GM23338 (cell line): ENCODE results near the gene TNNI3. TPM values are rescaled to one million over a fixed set of nuclear protein-coding genes. Genes with fewer than 3 reads are reported as not detected.
"Not testable (repeated sequence)": the region's sequence is repeated elsewhere in the genome, so short reads cannot be mapped to it uniquely, and the experiment has no call there.

Experiments
- ATAC-seq: fragments of 200-7000 bp; cut with Tn5 transposase; 3 replicates; pipeline ENCODE4 v1.9.1; 2020
- DNase-seq: peaks from one replicate; pipeline ENCODE4 v3.0.0-alpha.2; 2015; ENCODE audit warnings: low spot score
- H2AFZ ChIP-seq: fragments of 200-600 bp; sonication (generic); 2 replicates; pipeline ENCODE4 v1.8.0; 2016; ENCODE audit warnings: antibody characterized with exemption, mild to moderate bottlenecking, moderate library complexity
- H3F3A ChIP-seq: fragments of 200-600 bp; sonication (generic); replicated peaks from 2 replicates; pipeline ENCODE4 v1.8.0; 2017; ENCODE audit warnings: antibody characterized with exemption, mixed run types, low read depth
- H3K27ac ChIP-seq: fragments of 200-600 bp; sonication (generic); 2 replicates; pipeline ENCODE4 v1.6.1; 2016; ENCODE audit warnings: low read depth
- H3K27me3 ChIP-seq: fragments of 200-600 bp; sonication (generic); 2 replicates; pipeline ENCODE4 v1.8.0; 2016; ENCODE audit warnings: mild to moderate bottlenecking, mixed run types, moderate library complexity; ENCODE audit not compliant: insufficient read depth
- H3K36me3 ChIP-seq: fragments of 200-600 bp; sonication (generic); 2 replicates; pipeline ENCODE4 v1.8.0; 2016; ENCODE audit warnings: mild to moderate bottlenecking; ENCODE audit not compliant: insufficient read depth
- H3K4me1 ChIP-seq: fragments of 200-600 bp; sonication (generic); 2 replicates; pipeline ENCODE4 v1.8.0; 2016; ENCODE audit warnings: mild to moderate bottlenecking, moderate library complexity; ENCODE audit not compliant: insufficient read depth
- H3K4me2 ChIP-seq: fragments of 200-600 bp; sonication (generic); 2 replicates; pipeline ENCODE4 v1.7.1; 2017; ENCODE audit warnings: mixed run types
- H3K4me3 ChIP-seq: fragments of 200-600 bp; sonication (generic); 2 replicates; pipeline ENCODE4 v1.6.1; 2016; ENCODE audit warnings: mixed run types
- H3K79me2 ChIP-seq: fragments of 200-600 bp; sonication (generic); replicated peaks from 2 replicates; pipeline ENCODE4 v1.8.0; 2017; ENCODE audit warnings: mild to moderate bottlenecking; ENCODE audit not compliant: insufficient read depth
- H3K9me2 ChIP-seq: fragments of 200-600 bp; sonication (generic); 2 replicates; pipeline ENCODE4 v1.8.0; 2017; ENCODE audit not compliant: insufficient read depth
- H4K20me1 ChIP-seq: fragments of 200-600 bp; sonication (generic); replicated peaks from 2 replicates; pipeline ENCODE4 v1.8.0; 2017; ENCODE audit warnings: mild to moderate bottlenecking; ENCODE audit not compliant: insufficient read depth
- H3K27ac Mint-ChIP-seq: 2 replicates; pipeline ENCODE4 v1.8.0; 2020; ENCODE audit warnings: inconsistent platforms, mild to moderate bottlenecking, moderate library complexity, mixed read lengths
- H3K27me3 Mint-ChIP-seq: 3 replicates; pipeline ENCODE4 v1.8.0; 2022; ENCODE audit warnings: low read depth, mild to moderate bottlenecking, moderate library complexity, mixed read lengths, inconsistent platforms; ENCODE audit not compliant: insufficient read depth, poor library complexity
- H3K36me3 Mint-ChIP-seq: 3 replicates; pipeline ENCODE4 v1.8.0; 2021; ENCODE audit warnings: low read depth, mild to moderate bottlenecking, inconsistent platforms, moderate library complexity, mixed read lengths
- H3K4me1 Mint-ChIP-seq: 3 replicates; pipeline ENCODE4 v1.8.0; 2020; ENCODE audit warnings: mild to moderate bottlenecking, inconsistent platforms, mixed read lengths
- H3K4me3 Mint-ChIP-seq: 3 replicates; pipeline ENCODE4 v1.8.0; 2021; ENCODE audit warnings: moderate library complexity, mild to moderate bottlenecking, inconsistent platforms, mixed read lengths
- H3K9me3 Mint-ChIP-seq: 3 replicates; pipeline ENCODE4 v1.8.0; 2020; ENCODE audit warnings: moderate library complexity, mild to moderate bottlenecking, inconsistent platforms, mixed read lengths
- CTCF ChIP-seq, 2 experiments: fragments of 200-600 bp in 1 of 2; sonication (generic) in 1 of 2; conservative IDR thresholded peaks; 2 replicates each; pipeline versions ENCODE4 v1.5.1 to v1.6.1; 2016 to 2017; ENCODE audit warnings: antibody characterized with exemption in 2 of 2, low read depth in 2 of 2, mild to moderate bottlenecking in 2 of 2, moderate library complexity in 1 of 2
- EZH2phosphoT487 ChIP-seq: fragments of 200-600 bp; sonication (generic); IDR thresholded peaks from one replicate; pipeline ENCODE4 v1.8.1; 2018; ENCODE audit warnings: antibody characterized with exemption; ENCODE audit not compliant: unreplicated experiment
- JUNB ChIP-seq: IDR thresholded peaks from one replicate; pipeline ENCODE4 v1.6.1; 2016; ENCODE audit warnings: antibody characterized with exemption; ENCODE audit not compliant: unreplicated experiment
- NANOG ChIP-seq: IDR thresholded peaks from 2 replicates; pipeline ENCODE4 v1.6.1; 2016; ENCODE audit warnings: antibody characterized with exemption, borderline replicate concordance
- POLR2AphosphoS5 ChIP-seq: IDR thresholded peaks from 2 replicates; pipeline ENCODE4 v1.6.1; 2016; ENCODE audit warnings: antibody characterized with exemption, low read depth
- REST ChIP-seq: IDR thresholded peaks from one replicate; pipeline ENCODE4 v1.6.1; 2018; ENCODE audit warnings: antibody characterized with exemption; ENCODE audit not compliant: unreplicated experiment
- STAT1 ChIP-seq: IDR thresholded peaks from one replicate; pipeline ENCODE4 v1.6.1; 2016; ENCODE audit warnings: antibody characterized with exemption; ENCODE audit not compliant: unreplicated experiment
- ZNF331 ChIP-seq: fragments of 250-450 bp; sonication (Bioruptor Pico); IDR thresholded peaks from 2 replicates; pipeline ENCODE4 v1.5.0; 2020; ENCODE audit warnings: low read depth, mild to moderate bottlenecking, moderate library complexity
- ZNF462 ChIP-seq: fragments of 250-450 bp; sonication (Bioruptor Pico); IDR thresholded peaks from 2 replicates; pipeline ENCODE4 v1.5.0; 2020; ENCODE audit warnings: mild to moderate bottlenecking, moderate library complexity
- polyA plus RNA-seq: library from polyadenylated mRNA; unstranded; fragments of >200 nt; fragmentation: Nextera tagmentation; extraction: Ambion mirVana; gene quantifications from 2 replicates; pipeline ENCODE4 v1.2.1, GENCODE V29; 2016
- total RNA-seq: library from RNA; depleted of rRNA; stranded (reverse); fragments of >200 nt; shearing (Covaris generic); gene quantifications from 2 replicates; pipeline ENCODE4 v1.2.3, GENCODE V29; 2014

TNNI3 gene
- total and polyA plus RNA-seq, 2 experiments from 2014 or later, result 21.5 to 150 TPM

- H3K4me1 ChIP-seq, result not testable (repeated sequence)
- TF ChIP-seq CTCF (conservative IDR thresholded peaks at IDR 0.05; ENCODE audit: low read depth in 2 of 2), result peak in 1 of 2 experiments; percentile 26; a peak in 2 of 4 replicates
Measured at GRCh38 chr19:55202199-55202598, 44.7 kb upstream of the TNNI3 start.

GRCh38 chr19:55199620-55200204, 42.2 kb upstream of the TNNI3 start:
- no peaks in the 10 kb centered on the region for H3K4me1 ChIP-seq
- DNase-seq (no peak), ATAC-seq (no peak)
- no peak overlapping the region for H3K4me3 ChIP-seq
- no peaks in the 10 kb centered on the region for H3K79me2 ChIP-seq
- no peak overlapping the region for H3K4me2 ChIP-seq
- Mint-ChIP-seq H3K27ac (no peak overlapping the region), H3K27me3 (peaks cover 9% of the 10 kb centered on the region), H3K36me3 (no peaks in the 10 kb centered on the region; the same call in 2 of the 3 replicates), H3K4me3 (no peak overlapping the region), H3K4me1 (no peaks in the 10 kb centered on the region), H3K9me3 (no peaks in the 10 kb centered on the region)
- peaks cover 7% of the 10 kb centered on the region; the same call in 1 of the 2 replicates for H3K9me2 ChIP-seq
- no peak overlapping the region for H2AFZ ChIP-seq
- H3F3A ChIP-seq, result no peaks in the 10 kb centered on the region
- no peaks in the 10 kb centered on the region for H3K27me3 ChIP-seq
- H3K36me3 ChIP-seq, result no peaks in the 10 kb centered on the region
- no peak overlapping the region for H3K27ac ChIP-seq
- no peaks in the 10 kb centered on the region for H4K20me1 ChIP-seq
- TF ChIP-seq POLR2AphosphoS5 (no peak), STAT1 (no peak), ZNF331 (CRISPR knock-in tag) (no peak), JUNB (no peak), EZH2phosphoT487 (no peak), ZNF462 (CRISPR knock-in tag) (no peak), REST (no peak), NANOG (no peak)

More at GRCh38 chr19:55202199-55202598, 44.7 kb upstream of the TNNI3 start:
- H3K4me2 ChIP-seq, H3K4me1 Mint-ChIP-seq, H3K9me2 ChIP-seq, H3K27ac Mint-ChIP-seq, H3K36me3 ChIP-seq, H3F3A ChIP-seq, H3K4me3 ChIP-seq, H3K4me3 Mint-ChIP-seq, H3K79me2 ChIP-seq, H3K27me3 ChIP-seq, DNase-seq, H4K20me1 ChIP-seq, H3K36me3 Mint-ChIP-seq, ATAC-seq, H3K9me3 Mint-ChIP-seq, H2AFZ ChIP-seq, H3K27ac ChIP-seq: not testable (repeated sequence)
- peaks cover 13% of the 10 kb centered on the region for H3K27me3 Mint-ChIP-seq
